PC-3 (cell line): Measurements from ENCODE around the gene KIFC1.
"Not testable (repeated sequence)": the region's sequence is repeated elsewhere in the genome, so short reads cannot be mapped to it uniquely, and the experiment has no call there.

Source experiments
- EZH2 ChIP-seq: fragments of 300-600 bp; sonication (generic); IDR thresholded peaks from one replicate; pipeline ENCODE4 v1.6.1; 2017; ENCODE audit warnings: antibody characterized with exemption, mild to moderate bottlenecking, low read length; ENCODE audit not compliant: unreplicated experiment
- TF ChIP-seq, protein P1 (sequence below): fragments of 300-600 bp; sonication (generic); conservative IDR thresholded peaks from 2 replicates; pipeline ENCODE4 v1.5.1; 2017; ENCODE audit warnings: antibody characterized with exemption, low read depth, mild to moderate bottlenecking, low read length

DNA sequence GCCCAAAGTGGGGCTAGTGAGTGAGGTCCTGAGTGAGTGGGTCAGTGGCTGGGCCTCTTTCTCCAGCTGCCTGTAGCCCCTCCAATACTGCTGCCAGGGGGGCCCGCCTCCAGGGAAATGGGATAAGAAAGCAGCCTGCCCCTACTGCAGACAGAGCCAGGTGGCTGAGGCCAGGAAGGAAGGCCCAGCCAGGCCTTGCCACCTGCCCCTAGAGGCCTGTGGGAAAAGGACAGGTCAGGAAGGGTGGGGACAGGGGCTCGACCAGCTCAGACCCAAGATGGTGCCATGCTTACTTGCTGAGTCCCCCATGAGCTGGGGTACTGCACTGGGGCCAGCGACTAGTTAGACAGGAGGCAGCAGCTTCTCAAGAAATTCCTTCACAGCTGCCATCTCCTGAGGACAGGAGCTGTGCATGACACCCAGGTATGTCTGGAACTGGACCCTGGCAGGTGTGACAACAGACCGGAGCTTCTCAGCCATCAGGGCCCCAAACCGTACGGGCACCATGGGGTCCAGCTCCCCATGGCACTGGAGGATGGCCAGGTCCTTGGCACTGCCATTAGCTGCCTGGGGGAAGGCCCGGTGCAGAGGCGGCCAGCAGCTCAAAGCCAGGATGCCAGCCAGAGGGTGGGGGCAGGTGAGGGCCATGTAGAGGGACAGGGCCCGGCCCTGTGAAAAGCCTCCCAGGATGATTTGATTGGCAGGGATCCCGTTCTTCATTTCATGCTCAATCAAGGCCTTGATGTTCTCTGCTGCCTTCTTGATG, 26.2 kb upstream of the KIFC1 start:
- TF ChIP-seq EZH2: not testable (repeated sequence)
- TF ChIP-seq, protein P1, sequence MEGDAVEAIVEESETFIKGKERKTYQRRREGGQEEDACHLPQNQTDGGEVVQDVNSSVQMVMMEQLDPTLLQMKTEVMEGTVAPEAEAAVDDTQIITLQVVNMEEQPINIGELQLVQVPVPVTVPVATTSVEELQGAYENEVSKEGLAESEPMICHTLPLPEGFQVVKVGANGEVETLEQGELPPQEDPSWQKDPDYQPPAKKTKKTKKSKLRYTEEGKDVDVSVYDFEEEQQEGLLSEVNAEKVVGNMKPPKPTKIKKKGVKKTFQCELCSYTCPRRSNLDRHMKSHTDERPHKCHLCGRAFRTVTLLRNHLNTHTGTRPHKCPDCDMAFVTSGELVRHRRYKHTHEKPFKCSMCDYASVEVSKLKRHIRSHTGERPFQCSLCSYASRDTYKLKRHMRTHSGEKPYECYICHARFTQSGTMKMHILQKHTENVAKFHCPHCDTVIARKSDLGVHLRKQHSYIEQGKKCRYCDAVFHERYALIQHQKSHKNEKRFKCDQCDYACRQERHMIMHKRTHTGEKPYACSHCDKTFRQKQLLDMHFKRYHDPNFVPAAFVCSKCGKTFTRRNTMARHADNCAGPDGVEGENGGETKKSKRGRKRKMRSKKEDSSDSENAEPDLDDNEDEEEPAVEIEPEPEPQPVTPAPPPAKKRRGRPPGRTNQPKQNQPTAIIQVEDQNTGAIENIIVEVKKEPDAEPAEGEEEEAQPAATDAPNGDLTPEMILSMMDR: not testable (repeated sequence)
